ENCODE measurements around the gene CEP120.
"Not testable (repeated sequence)": the region's sequence is repeated elsewhere in the genome, so short reads cannot be mapped to it uniquely, and the experiment has no call there.

CEP120 gene

DNA sequence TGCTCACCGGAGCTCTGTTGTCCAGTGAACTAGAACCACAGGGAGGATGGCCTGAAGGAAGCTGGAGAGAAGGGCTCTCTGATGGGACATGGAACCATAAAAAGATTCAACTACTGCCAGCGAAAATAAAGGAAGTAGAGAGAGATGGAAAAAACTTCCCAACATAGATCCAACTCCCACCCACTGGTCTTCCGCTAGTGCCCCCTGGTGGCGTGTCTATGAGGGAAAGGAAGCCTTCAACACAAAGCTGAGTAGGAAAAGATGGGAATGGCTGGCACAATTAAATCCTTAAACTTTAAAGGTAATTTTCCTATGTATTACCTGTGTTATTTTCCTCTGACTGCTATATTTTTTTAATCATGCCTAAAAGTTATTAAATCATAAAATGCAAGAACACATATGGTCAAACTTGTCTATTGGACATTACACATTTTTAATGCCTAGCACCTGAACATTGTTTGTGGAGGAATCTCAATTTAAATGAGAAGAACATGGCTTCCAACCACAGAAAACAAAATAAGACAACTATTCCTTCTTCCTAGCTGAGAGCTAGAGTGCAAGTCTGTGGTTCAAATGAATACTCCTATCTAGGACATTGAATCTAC is 51.5 kb downstream of the CEP120 start:
- no peak for DNase-seq

GRCh38 chr5:123369371-123369968 is 53.7 kb downstream of the CEP120 start:
- DNase-seq = no peak

GRCh38 chr5:123367739-123368138 is 55.5 kb downstream of the CEP120 start:
- no peak for DNase-seq

DNA sequence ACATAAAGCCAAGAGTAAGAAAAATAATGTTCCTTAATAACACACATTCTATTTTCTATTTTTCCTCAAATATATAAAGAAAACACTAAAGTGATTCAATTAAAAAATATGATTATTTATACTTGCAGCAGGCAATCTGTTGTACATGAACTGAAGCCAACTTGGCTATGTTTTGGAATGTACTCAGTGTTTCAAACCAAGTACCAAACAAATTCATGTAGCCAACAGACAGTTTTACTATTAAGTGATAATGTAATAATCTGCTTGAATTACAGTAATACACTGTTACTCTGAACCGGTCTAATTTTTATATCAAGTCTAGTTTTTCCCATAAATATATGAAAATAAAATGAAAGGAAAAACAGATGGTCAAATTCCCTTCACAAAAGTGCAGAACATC is 58.0 kb downstream of the CEP120 start:
- DNase-seq = no peak

DNA sequence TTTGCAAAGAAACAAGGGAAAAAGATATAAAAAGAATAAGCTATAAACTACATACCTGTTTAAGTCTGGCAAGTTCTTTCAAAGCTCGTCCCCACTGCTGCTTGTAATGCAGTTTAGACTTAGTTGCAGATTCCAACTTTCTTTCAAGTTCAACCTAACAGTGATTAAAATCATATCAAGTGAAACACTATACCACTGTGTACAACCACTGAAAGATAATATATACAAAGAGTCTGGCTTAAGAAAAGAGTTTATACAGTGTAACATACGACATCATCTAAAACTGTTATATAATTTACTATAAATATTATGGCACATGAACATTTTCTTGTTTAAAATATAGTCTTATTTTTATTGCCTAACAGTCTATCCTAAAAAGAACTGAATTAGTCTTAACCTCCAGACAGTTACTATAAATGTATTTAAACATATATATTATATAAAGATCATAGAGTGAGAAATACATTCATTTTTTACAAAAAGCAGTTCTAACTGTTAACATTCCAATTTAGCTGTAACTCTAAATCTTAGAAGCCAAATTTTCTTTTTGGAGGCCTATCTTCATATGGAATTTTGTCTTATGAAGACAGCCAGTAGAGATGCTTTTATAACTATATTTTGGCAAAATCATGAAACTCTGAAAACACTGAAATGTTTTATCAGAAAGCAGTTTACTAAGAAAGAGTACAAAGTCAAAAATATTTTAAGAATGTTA is 58.6 kb downstream of the CEP120 start:
- DNase-seq = no peak

DNA sequence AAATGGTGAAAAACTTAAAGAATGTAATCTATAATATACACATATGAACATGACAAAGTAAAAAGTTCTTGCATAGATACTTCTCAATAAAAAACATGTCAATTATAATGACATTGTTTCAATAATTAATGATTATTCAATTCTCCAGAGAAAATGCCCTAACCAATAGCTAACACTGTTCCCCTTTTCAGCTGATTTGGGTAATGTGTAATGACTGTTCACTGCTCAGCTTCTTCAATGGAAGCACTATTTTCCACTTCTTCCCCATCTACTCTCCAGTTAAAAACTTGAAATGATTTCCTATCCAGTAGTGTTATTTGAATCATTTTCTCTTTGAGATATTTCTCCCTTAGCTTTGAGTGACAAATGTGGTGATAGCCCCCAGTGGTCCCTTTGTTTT is 62.3 kb downstream of the CEP120 start:
- DNase-seq = no peak

GRCh38 chr5:123360201-123360571 is 63.0 kb downstream of the CEP120 start:
- DNase-seq = no peak

- no peak for DNase-seq
Observed at GRCh38 chr5:123359454-123360200, 63.6 kb downstream of the CEP120 start.

- no peak for DNase-seq
Observed at GRCh38 chr5:123358751-123359150, 64.5 kb downstream of the CEP120 start.

DNA sequence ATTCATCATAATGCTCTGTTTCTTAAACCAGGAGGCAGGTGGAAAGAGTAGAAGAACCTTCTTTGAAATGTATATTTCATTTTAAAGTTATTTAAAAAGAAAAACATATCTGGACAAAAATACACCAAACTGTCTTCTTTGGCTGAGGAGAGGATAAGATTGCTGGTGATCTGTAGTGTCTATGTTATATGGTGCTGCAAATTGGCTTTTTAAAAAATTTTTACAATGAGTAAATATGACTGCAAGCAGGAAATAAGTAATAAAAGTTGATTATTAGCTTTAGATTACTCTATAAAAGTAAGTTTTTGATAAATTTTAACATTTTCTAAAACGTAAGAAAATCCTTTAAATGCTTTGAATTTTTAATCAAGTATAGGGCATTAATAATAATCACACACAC is 64.9 kb downstream of the CEP120 start:
- DNase-seq = no peak

DNA sequence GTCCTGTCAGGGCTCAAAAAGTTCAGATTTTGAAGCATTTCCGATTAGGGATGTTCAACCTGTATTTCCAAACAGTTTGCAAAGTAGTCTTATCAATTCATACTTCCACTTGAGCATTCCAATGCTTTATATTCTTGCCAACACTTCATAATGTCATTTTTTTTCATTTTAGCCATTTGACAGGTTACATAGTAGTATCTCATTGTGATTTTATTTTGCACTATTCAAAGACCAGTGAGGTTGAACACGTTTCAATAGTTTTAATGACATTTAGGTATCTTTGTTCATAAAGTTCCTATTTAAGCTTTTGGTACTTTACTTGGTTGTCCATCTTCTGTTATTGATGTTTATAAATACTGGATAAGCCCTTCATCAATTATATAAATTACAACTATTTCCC is 71.4 kb downstream of the CEP120 start:
- no peak for DNase-seq

GRCh38 chr5:123351240-123351639 is 72.0 kb downstream of the CEP120 start:
- DNase-seq = no peak

DNA sequence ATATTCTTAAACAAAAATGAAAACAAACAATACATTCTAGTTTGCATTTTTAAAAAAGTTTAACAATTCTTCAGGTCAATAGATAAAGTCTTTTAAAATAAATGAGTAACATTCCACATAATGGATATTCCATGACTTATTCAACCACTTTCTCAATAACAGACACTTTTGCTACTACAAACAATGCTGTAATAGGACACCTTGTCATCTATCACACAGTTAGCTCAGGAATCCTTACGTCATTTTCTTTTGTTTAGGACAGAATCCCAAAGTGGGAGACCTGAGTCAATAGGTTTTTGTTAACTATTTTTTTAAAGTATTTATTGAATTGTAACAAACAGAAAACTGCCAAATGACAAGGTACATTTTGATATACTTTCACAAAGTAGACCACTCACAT is 72.5 kb downstream of the CEP120 start:
- no peak for DNase-seq

DNA sequence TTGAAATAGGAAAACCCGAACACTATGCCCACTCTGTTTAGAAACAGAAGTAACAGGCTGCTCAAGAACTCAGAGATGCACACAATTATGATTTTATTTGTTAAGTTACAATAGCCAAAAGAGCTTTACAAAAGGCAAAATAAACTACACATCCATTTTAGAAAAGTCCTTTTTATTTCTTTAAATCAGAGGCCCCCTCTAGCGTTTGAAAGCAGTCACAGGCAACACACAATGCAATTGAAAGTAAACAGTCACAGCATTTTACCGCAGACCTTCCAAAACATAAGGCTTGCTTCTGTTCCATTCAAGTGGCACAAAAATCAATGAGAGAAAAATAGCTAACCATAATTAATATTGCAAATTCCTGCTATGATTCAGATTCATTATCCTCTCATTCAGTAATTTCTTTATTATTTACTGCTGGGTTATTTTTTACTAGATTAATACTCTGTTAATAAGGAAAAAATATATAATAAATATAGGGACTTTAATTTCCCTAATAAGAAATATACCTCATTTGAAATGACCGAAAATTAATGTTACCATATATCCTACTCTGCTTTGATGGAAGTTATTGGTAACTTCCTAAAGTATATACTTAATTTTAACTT is 78.3 kb downstream of the CEP120 start:
- no peak for DNase-seq

DNA sequence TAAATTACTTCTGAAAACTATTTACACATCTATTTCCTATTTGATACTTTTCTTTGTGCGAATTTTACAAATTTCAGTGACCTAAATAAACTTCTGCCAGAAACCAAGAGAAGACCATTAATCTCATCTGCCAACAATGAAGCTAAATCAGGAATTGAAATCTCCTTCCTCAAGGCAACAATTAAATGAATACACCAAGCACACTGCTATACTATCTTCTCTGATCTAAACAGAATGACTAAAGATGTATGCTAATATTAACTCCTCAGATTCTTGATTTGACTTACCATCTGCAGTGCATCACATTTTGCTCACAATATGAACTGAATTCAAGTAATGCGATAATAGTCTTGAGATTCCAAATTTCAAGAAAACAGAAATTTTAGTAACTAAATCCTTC is 82.3 kb downstream of the CEP120 start:
- DNase-seq = no peak

DNA sequence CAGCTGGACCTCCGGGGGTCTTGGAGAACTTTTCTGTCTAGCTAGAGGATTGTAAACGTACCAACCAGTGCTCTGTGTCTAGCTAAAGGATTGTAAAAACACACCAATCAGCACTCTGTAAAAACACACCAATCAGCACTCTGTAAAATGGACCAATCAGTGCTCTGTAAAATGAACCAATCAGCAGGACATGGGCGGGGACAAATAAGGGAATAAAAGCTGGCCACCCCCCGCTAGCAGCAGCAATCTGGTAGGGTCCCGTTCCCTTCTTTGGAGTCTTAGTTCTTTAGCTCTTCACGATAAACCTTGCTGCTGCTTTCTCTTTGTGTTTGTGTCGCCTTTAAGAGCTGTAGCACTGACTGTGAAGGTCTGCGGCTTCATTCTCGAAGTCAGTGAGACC is 114.8 kb downstream of the CEP120 start:
- DNase-seq = not testable (repeated sequence)

DNA sequence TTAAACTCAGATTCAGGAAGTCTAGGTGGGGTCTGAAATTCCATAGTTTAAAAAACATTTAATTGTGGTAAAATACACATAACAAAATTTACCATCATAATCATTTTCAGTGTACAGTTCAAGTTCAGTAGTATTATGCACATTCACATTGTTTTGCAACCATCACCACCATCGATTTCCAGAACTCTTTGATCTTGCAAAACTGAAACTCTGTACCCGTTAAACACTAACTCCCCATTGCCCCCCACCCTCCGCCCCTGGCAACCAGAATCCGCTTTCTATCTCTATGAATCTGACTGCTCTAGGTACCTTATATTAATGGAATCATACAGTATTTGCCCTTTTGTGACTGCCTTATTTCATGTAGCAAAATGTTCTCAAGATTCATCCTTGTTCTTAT is 117.5 kb downstream of the CEP120 start:
- DNase-seq = no peak

DNA sequence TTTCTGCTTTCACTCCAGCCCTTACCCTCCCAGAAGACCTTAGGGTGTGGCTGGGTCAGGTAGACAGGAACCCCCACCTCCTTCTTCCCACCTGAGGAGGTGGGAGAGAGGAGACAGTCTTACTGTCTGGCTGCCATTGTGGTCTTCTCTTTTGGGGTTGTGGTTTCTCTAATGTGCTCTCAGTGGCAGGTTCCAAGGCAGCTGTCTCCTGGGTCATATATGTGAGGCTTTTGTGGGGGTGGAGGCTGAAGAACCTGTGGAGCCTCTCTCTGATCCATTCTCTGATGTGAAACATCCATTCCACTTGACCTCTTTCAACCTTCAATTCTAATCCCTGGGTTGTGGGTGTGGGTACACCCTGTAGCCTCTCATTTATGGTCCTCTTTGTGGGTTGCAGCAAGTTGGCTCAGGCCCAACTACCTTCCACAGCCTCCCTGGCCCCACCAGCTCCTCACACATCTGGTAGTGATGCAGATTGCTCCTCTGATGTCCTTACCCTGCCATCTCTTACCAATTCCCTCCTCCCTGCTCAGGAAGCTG is 118.4 kb downstream of the CEP120 start:
- no peak for DNase-seq

DNA sequence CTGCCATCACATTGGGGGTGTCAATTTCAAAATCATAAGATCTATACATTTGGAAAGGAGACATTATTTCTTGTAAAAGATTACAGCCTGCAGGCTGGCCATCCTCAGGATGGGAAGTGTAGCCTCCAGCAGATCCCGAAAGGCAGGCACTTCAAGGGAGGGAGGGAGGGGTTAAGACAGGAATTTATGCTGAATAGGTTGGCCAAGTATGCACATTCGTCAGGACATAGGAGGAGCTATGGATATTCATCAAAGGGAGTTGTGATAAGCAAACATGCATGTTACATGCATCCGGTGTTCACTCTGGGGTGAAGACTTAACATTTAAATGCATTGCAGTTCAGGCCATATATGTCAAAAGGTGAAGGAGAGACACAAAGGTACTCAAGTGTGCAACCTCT is 119.4 kb downstream of the CEP120 start:
- no peak for DNase-seq

DNA sequence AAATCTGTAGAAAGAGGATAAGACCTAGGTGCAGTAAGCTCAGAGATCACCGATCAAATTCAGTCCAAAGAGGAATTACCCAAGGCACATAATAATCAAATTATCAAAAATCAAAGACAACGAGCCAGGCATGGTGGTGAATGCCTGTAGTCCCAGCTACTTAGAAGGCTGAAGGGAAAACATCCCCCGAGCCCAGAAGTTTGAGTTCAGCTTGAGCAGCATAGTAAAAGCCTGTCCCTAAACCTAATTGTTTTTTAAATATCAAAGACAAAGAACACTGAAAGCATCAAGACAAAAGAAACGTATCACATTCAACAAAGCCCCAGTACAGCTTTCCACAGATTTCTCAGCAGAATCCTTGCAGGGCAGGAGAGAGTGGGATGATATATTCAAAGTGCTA is 122.9 kb downstream of the CEP120 start:
- DNase-seq = no peak

DNA sequence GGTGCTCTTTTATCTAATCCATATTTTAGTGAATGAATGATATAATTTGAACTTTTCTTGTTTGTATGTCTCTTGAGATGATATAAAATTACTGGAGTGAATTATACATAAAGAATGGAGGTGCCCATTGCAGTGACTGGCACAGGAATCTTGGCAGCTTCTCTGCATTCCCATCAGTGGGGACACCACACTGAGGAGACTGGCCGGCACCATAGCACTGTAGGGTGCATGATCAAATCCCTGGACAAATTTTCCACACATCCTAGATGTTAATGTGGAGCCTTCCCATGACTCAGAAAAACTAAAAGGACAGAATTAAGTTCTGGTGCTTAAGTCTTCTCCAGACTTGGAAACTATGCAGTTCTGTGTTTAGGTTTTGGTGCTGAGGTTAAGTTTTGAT is 124.1 kb downstream of the CEP120 start:
- DNase-seq = no peak

DNA sequence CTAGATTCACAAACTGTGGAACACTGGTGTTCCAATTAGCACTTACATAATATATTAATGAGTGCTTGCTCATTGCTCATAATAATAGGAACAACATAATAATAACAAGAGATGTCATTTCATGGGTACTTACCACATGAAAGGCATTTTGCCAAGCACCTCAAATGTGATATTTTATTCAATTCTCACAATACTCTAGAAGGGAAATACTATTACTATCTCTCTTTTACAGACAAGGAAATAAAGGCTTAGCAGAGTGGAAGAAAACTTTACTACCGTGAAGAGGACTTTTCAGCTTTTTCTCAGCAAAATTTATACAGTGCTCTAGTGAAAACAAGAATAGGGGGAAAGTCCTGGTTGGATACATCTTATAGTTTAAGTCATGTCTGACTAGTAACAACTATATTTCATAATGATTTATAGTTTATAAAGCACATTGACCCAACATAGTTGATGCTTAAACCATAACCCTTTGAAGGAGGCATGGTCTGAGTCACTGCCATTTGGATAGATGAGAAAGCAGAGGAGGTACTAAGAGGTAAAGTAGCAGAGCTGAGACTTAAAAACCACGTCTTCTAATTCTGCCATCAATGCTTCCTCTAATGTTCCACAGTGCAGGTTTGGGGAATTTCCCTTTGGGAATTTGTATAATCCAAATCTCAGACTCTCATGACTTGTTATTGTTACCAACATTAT is 124.7 kb downstream of the CEP120 start:
- DNase-seq = no peak

GRCh38 chr5:123297866-123298265 is 125.3 kb downstream of the CEP120 start:
- DNase-seq = no peak

Measured in bone marrow (tissue), 2 donors.